Glutamatergic neuron (in vitro differentiated cells): Measurements from ENCODE around the gene KCNK16. TPM values are rescaled to one million over a fixed set of nuclear protein-coding genes. Genes with fewer than 3 reads are reported as not detected.

Experiments used
- DNase-seq: peaks from one replicate; pipeline ENCODE4 v3.0.0; 2022
- H3K27ac Mint-ChIP-seq: one replicate; pipeline ENCODE4 v1.8.0; 2020; ENCODE audit warnings: mild to moderate bottlenecking, mixed read lengths, inconsistent platforms; ENCODE audit not compliant: unreplicated experiment
- H3K27me3 Mint-ChIP-seq: one replicate; pipeline ENCODE4 v1.8.0; 2020; ENCODE audit warnings: mild to moderate bottlenecking, moderate library complexity, mixed read lengths, inconsistent platforms; ENCODE audit not compliant: unreplicated experiment
- H3K36me3 Mint-ChIP-seq: one replicate; pipeline ENCODE4 v1.8.0; 2020; ENCODE audit warnings: mild to moderate bottlenecking, mixed read lengths, inconsistent platforms; ENCODE audit not compliant: unreplicated experiment
- H3K4me1 Mint-ChIP-seq: one replicate; pipeline ENCODE4 v1.8.0; 2020; ENCODE audit warnings: mild to moderate bottlenecking, low read depth, mixed read lengths, inconsistent platforms; ENCODE audit not compliant: unreplicated experiment
- H3K4me3 Mint-ChIP-seq: one replicate; pipeline ENCODE4 v1.8.0; 2020; ENCODE audit warnings: mild to moderate bottlenecking, mixed read lengths, inconsistent platforms; ENCODE audit not compliant: unreplicated experiment
- H3K9me3 Mint-ChIP-seq: one replicate; pipeline ENCODE4 v1.8.0; 2020; ENCODE audit warnings: mild to moderate bottlenecking, moderate library complexity, mixed read lengths, inconsistent platforms; ENCODE audit not compliant: unreplicated experiment
- CTCF ChIP-seq: fragments of 200-600 bp; sonication (generic); IDR thresholded peaks from one replicate; pipeline ENCODE4 v1.5.0; 2021; ENCODE audit not compliant: partially characterized antibody, unreplicated experiment
- total RNA-seq: library from RNA; stranded (reverse); fragmentation: NEBNext Ultra II Directional; extraction: Animal tissue kit (Norgen Biotek cat#: 25700); gene quantifications from one replicate; pipeline ENCODE4 v1.2.1, GENCODE V29; 2021; ENCODE audit not compliant: unreplicated experiment

Gene KCNK16
- total RNA-seq, 1 donor from 2014 or later: not detected

GRCh38 chr6:39266375-39266774 is 56.1 kb downstream of the KCNK16 start:
- peaks cover 5% of the 10 kb centered on the region for H3K36me3 Mint-ChIP-seq
- no peak for TF ChIP-seq CTCF
- no peaks in the 10 kb centered on the region for H3K4me1 Mint-ChIP-seq
- no peak overlapping the region for H3K4me3 Mint-ChIP-seq
- DNase-seq: no peak
- peaks cover 1% of the 10 kb centered on the region for H3K27me3 Mint-ChIP-seq
- peaks cover 5% of the 10 kb centered on the region for H3K9me3 Mint-ChIP-seq
- H3K27ac Mint-ChIP-seq: no peak overlapping the region

Other genes starting within 250 kb of the KCNK16 start
- 18.4 TPM for gene SAYSD1, start 207.5 kb downstream of the KCNK16 start, total RNA-seq
- 0.71 TPM for gene KCNK5, start 93.2 kb downstream of the KCNK16 start, total RNA-seq
- gene KCNK17, start 8.3 kb downstream of the KCNK16 start, total RNA-seq: not detected